ENCODE data around the gene CNN2.

The CNN2 gene

GRCh38 chr19:1025960-1026782 lies at the start of gene CNN2:
TSS of gene CNN2 (plus strand) at chr19:1026608. CDS start at chr19:1026662, 54 bp downstream.
- peak; percentile 42 for DNase-seq (ENCODE audit: low read depth)

GRCh38 chr19:977058-977464 lies 49.3 kb upstream of the CNN2 start:
- DNase-seq (ENCODE audit: low read depth), result no peak

GRCh38 chr19:979318-979741 lies 47.1 kb upstream of the CNN2 start:
- no peak for DNase-seq (ENCODE audit: low read depth)

GRCh38 chr19:980133-980998 lies 46.0 kb upstream of the CNN2 start:
- DNase-seq (ENCODE audit: low read depth), result no peak

- DNase-seq (ENCODE audit: low read depth), result peak; percentile 57
Observed at GRCh38 chr19:982567-983170, 43.7 kb upstream of the CNN2 start.

GRCh38 chr19:984165-984967 lies 42.0 kb upstream of the CNN2 start, which contains the start of gene WDR18:
TSS of gene WDR18 (plus strand) at chr19:984345. CDS start at chr19:984354, 9 bp downstream.
- DNase-seq (ENCODE audit: low read depth), result peak; percentile 87

GRCh38 chr19:986083-986482 lies 40.3 kb upstream of the CNN2 start:
- no peak for DNase-seq (ENCODE audit: low read depth)

GRCh38 chr19:988081-988480 lies 38.3 kb upstream of the CNN2 start:
- DNase-seq (ENCODE audit: low read depth), result no peak

- no peak for DNase-seq (ENCODE audit: low read depth)
Observed at GRCh38 chr19:988510-988909, 37.9 kb upstream of the CNN2 start.

GRCh38 chr19:989381-990081 lies 36.9 kb upstream of the CNN2 start:
- DNase-seq (ENCODE audit: low read depth), result no peak

GRCh38 chr19:990119-990571 lies 36.3 kb upstream of the CNN2 start:
- no peak for DNase-seq (ENCODE audit: low read depth)

GRCh38 chr19:990746-991145 lies 35.7 kb upstream of the CNN2 start:
- DNase-seq (ENCODE audit: low read depth), result no peak

GRCh38 chr19:991174-991931 lies 35.1 kb upstream of the CNN2 start:
- peak; percentile 23 for DNase-seq (ENCODE audit: low read depth)

GRCh38 chr19:991932-992669 lies 34.3 kb upstream of the CNN2 start:
- DNase-seq (ENCODE audit: low read depth), result no peak

GRCh38 chr19:992670-993055 lies 33.7 kb upstream of the CNN2 start:
- DNase-seq (ENCODE audit: low read depth), result no peak

- DNase-seq (ENCODE audit: low read depth), result no peak
Observed at GRCh38 chr19:993361-993830, 33.0 kb upstream of the CNN2 start.

GRCh38 chr19:993831-994393 lies 32.5 kb upstream of the CNN2 start:
- no peak for DNase-seq (ENCODE audit: low read depth)

- DNase-seq (ENCODE audit: low read depth), result no peak
Observed at GRCh38 chr19:994516-994915, 31.9 kb upstream of the CNN2 start.

All from stimulated activated CD4-positive, alpha-beta T cell treated with anti-CD3 and anti-CD28 coated beads, Interleukin-2, amount 100 ng/mL, for 4 hours (primary cell).